NCI-H69 (cell line): ENCODE results near the gene IFT122.
A peak's percentile ranks its signal among the peaks of the same experiment; 100 is the strongest.

Source experiments
- DNase-seq: peaks from one replicate; lab custom pipeline; 2025; lab: John Stamatoyannopoulos, UW

The IFT122 gene

DNA sequence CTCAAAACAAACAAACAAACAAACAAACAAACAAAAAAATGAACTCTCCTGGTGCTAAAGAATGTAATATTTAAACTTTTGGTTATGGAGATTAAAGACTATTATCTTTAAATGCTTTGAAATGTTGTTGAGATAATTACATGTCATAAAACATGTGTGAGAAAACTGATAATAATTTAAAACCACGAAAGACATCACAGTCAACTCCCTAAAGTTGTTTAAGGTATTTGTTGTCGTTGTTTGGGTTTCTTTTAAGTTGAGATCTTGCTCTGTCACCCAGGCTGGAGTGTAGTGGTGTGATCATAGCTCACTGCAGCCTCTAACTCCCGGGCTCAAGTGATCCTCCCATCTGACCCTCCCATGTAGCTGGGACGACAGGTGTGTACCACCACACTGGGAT lies 23.6 kb upstream of the IFT122 start:
- DNase-seq = no peak

DNA sequence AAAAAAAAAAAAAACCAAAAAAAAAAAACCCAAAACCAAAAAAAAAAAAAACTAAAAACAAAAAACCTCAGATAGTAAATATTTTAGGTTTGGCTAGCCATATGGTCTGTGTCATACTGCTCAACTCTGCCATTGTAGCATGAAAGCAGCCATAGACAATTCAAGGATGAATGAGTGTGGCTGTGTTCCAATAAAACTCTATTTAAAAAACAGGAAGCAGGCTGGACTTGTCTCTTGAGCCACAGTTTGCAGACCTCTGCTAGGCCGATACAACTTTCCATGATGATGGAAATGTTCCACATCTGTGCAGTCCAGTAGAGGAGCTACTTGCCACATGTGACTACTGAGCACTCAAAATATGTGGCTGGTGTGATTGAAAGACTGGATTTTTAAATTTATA lies 22.7 kb upstream of the IFT122 start:
- peak; percentile 3 for DNase-seq

DNA sequence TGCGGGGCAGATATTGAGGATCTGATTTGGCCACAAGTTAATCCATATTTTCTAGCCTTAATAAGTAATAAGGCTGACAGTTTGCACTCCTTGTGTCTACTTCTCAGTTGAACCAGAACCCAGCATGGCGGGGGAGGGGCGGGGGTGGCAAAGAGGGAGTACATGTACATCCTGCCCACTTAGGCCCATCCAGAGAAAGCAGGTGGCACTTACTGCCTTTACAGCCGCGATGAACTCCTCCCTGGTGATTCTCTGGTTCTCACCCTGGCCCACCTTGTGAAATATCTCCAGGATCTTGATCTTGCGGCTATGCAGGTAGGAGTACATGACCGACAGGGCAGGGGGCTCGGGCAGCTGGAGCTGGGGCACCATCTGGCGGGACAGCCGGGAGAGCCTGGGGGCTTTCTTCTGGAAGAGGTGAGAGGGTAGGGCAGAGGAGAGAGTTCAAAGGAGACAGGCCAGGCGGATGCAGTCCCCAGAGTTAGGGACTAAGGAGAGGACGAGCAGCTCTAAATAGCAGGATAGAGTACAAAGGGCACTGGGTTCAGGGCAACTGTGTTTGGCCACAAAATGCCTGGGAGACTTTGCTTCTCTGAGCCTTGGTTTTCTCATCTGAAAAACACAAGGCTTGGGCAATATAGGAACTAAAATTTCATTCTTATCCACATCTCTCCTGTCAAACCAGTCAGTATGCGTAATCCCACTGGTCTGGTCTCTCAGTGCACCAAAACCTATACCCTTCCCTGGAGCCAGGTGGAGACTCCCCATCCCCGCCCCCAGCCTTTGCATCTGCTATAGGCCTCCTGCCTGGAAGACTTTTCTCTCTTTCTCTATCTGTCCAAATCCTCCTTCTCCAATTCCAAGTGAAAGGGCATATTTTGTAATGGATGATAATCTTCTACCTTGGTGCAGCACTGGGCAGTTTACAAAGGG lies 21.7 kb upstream of the IFT122 start:
- peak; percentile 1 for DNase-seq

DNA sequence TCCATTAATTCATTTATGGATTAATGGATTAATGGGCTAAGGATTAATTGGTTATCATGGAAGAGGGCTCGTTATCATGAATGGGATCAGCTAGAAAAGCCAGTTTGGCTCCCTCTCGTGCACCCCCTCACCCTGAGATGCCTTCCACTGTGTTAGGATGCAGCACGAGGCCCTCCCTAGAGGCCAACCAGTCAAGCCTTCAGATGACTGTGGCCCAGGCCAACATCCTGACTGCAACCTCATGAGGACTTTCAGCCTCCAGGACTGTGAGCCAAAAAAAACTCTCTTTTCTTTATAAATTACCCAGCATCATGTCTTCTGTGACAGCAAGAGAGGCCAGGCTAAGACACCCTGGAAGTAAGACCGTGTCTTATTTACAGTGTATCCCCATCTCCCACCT lies 20.5 kb upstream of the IFT122 start:
- no peak for DNase-seq

DNA sequence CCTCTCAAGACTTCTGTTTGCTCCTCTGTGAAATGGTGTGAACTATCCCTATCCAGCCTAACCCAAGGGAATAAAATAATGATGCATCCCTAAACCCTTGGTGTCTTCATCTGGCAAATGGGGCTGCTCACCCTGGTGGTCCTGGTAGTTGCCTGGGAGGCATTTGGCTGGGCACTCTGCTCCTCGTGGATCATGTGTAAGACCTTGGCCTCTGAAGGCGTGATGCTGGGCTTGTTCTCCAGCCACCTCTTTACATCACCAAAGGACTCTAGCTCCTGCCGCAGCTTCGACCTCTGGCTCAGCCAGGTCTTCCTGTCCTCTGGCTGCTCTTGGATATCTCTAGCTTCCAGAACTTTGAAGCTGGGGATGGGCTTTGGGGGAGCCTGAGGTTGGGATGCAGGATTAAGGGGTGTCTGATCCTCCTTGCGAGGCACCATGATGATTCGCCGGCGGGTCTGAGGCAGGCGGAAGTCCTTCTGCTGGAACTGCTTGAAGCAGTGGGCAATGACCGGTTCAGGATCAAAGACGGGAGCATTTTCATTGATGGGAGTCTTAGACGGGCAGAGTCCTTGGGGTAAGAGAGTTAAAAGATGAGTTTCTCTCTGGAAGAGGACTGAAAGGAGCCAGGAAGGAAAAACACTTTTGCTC lies 18.7 kb upstream of the IFT122 start:
- no peak for DNase-seq

DNA sequence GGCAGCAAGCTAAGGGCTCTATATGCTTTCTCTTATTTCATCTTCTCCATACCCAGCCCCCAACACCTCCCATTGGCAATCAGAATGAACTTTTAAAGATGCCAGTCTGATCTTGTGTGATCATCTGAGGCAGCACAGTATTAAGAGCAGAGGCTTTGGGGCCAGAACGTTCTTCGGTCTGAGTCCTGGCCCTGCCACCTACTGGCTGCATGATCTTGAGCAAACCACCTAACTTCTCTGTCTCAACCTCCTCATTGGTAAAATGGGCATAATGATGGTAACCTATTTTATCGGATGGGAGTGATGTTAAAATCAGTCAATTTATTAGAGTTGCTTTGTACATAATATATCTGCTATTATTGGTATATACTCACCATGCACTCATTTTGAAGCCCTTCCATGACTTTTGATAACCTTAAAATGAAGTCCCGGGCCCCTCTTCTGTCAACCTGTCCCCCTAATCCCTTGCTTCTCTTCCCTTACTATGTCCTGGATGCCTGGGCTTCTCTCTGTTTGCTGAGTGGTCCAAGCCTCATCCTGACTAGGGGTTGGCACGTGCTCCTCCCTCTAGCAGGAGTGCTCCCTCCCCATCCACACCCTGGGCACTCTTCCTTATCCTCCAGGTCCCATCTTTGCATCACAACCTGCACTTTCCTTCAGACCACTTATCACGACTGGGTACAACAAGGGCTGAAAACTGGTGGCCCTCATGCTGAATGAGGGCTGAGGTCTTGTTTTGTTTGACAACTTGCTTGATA lies 17.9 kb upstream of the IFT122 start:
- no peak for DNase-seq

DNA sequence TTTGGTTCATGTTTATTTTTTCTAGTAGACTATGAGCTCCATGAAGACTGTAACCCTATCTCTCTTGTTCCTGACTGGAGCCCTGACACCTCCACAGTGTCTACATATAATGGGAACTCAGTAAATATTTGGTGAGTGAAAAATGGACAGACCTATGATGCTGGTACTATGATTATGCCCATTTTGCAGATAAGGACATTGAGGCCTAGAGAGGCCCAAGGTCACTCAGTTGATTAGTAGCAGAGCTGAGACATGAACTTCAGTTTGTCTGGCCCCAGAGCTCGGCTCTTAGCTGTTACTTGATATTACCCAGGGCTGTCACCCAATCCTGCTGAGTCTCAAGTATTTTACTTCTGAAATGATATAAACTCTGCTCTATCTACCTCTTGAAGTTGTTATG lies 17.1 kb upstream of the IFT122 start:
- DNase-seq = no peak

DNA sequence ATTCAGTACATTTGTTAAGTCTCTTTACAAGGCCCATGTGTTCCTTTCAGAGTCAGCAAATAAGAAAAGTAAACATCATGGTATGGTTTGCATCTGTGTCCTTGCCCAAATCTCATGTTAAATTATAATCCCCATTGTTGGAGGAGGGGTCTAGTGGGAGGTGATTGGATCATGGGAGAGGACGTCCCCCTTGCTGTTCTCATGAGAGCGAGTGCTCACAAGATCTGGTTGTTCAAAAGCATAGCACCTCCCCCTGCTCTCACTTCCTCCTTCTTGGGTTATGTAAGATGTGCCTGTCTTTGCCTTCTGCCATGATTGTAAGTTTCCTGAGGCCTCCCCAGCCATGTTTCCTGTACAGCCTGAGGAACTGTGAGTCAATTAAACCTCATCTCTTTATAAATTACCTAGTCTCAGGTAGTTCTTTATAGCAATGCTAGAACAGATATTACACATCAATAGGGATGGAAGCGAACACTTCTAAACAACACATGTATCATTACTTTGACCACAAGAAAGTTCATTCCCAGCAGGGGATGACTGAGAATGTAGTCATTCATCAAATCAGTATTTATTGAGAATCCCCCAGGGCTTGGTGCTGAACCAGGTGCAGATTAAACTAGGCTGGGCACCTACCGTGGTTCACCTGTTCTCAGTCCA lies 15.7 kb upstream of the IFT122 start:
- DNase-seq = peak; percentile 36

DNA sequence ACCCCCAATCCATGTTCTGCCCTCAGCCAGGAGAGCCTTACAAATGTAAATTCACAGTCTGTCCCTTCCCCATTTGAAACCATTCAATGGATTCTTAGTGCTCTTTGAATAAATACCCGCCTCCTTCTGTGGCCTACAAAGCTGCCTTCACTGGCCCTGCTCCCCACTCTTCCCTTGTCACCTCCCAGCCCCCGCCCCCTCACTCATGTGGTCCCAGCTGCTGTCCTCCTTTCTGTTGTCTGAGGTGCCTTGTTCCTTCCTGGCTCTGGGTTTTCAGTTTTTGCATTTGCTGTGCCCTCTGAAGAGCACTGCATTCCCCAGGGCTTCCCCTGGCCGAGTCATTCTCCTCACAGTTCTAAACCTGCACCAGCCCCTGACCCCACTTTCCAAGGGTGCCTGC lies 14.8 kb upstream of the IFT122 start:
- no peak for DNase-seq

DNA sequence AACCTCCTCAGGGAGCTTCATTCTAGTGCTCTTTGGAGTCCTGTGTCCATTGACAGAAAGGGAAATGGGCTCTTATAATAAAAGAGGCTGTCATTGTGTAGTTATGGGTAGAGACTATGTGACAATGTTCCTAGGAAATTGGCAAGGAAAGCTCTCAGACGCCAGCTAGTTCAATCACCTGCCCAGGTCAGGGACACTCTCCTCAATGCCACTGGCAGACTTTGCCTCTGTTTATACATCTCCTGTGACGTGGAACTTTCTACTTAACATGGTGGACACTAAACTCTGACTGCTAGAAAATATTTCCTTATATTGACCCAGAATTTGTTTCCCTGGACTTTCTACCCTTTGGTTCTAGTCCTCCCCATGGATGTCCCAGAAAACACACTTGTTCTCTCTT lies 14.4 kb upstream of the IFT122 start:
- DNase-seq = no peak

DNA sequence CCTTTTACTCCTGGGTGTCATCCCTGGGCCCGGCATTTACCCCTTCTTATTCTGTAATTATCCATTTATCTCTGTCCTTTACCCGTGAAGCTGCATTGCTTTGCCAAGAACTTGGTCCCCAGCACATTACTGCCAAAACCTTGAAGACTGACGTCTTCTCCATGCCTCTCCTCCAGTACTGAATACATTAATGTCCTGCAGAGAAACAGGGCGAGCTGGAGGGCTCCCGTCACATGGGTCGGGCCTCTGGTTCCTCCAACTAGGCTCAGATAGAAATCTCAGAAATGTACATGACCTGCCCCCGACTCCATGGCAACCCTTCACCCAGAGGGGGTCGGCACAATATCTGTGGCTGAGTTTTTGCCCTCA lies 12.0 kb upstream of the IFT122 start:
- DNase-seq = peak; percentile 18

DNA sequence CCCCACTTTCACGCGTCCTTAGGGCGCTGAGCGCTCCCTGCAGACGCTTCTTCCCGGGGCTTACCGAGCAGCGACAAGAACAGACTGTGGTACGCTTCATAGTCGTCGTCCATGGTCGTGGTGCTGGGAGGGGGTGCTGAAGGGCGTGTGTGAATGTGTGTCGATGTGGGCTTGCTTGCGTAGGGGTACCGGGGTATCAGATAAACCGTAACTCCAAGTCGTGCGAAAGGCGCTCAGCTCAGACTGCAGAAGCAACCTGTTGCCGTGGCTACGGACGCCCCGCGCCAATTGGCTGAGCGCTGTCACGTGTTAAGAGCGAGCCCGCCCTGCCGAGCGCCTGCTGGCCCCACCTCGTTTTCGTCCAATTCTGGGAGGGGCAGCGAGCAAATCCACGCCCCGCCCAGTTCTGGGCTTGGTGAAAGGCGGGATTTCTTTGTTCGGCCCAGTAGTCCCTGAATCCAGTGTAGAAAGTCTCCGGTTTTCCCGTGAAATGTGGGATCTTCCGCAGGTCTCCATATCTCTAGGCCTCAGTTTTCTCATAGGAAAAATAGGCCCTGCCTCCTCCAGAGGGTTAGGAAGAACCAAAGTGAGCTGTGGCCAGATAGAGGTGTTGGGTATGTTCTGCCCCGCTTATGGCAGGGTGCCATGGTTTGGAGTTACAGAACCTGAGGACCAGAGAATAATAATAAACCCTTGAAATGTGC lies 11.5 kb upstream of the IFT122 start, which contains the start of gene EFCAB12:
Gene EFCAB12 (minus strand): TSS at position 261 of the 704 bp plus-strand sequence. CDS start 148 bp downstream, at position 113.
- DNase-seq = peak; percentile 93

DNA sequence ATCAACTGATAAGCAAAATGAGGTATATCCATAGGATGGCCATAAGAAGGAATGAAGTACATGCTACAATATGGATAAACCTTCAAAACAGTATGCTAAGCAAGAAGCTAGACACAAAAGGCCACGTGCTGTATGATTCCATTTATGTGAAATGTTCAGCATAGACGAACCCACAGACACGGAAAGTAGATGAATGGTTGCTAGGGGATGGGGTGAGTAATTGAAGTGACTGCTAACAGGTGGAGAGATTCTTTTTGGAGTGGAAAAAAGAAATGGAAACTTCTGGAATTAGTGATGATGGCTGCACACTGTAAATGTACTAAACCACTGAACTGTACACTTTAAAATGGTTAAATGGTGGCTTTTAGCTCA lies 11.0 kb upstream of the IFT122 start:
- peak; percentile 32 for DNase-seq

DNA sequence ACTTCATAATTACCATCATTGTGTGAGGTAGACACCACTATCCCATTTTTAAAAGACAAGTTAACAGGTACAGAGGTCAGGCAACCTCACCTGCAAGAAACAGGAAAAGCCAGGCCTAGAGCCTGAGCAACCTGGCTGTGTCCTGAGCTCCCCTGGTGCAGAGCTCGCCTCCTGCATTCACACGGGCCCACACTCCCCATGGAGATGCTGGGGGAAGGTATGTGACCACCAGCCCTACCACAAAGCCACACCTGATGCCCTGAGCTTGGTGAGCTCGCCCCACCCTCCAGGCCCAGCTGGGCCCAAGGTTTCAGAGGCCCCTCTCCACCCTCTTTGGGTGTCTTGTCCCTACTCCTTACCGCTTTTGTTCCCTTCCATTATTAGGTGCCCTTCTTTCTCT lies 10.4 kb upstream of the IFT122 start:
- peak; percentile 7 for DNase-seq

DNA sequence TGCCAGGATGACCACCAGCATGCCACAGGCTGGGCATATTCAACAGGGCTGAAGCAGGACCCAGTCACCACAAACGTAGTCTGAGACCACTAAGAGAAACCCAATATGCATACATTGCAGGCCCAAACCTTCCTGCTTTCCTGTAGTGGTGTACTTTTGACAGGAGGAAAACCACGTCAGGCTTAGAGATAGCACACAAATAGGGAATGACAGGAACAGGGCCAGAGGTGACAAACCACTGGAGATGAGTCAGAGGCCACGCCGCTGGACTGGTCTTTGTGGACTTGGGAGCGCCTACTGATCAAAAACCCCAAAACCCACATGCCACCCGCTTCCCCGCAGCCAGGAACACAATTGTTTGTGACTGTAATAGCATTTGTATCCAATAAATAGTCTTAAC lies 8.0 kb upstream of the IFT122 start:
- no peak for DNase-seq

DNA sequence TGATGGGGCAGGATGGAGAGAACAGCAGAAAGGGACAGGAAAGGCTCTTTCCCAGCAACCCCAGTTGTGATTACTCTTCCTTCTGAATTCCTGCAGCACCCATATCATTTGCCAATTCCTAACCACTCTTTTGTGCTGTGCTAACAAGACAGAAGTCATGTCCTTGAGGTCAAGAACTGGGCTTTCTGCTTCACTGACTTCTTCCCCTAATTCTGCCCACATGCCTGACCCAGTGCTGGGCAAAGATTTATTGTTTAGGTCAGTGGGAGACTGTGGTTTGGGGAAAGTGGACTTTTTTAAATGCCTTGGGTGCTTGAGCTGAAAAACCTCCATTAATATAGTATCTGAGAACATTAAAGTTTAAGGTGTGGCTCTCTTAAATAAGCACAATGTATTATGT lies 7.4 kb upstream of the IFT122 start:
- DNase-seq = no peak

DNA sequence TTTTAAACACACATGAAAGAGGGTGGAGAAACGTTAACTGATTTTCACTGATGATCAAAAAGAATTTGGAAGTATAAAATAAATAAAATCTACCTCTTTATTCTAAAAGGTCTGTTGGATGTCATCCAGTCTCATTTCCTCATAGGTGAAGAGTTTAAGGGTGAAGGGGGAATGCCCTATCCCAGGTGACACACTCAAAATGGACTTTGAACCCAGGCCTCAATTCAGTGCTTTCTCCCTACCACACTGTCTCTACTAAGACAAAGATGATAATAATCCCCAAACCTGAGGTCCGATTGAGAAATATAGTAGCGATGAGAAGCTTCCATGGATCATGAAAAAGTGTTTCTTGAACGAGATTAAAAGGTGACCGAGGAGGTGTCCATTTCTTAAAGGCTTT lies 6.5 kb upstream of the IFT122 start:
- no peak for DNase-seq

DNA sequence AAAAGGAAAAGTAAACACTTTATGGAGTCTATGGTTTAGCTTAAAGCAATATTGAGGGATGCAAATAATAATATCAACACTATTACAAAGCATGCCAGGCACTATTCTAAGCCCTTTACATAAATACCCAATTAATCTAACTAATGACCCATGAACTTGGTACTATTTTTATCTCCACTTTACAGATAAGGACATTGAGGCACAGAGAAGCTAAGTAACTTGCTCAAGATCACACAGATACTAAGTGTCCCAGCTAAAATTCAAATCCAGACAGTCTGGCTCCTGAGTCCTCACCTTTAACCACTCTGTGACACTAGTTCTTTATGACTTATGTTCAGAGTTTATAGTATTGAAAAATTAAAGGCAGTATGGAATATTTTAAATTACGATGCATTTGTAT lies 5.9 kb upstream of the IFT122 start:
- no peak for DNase-seq

DNA sequence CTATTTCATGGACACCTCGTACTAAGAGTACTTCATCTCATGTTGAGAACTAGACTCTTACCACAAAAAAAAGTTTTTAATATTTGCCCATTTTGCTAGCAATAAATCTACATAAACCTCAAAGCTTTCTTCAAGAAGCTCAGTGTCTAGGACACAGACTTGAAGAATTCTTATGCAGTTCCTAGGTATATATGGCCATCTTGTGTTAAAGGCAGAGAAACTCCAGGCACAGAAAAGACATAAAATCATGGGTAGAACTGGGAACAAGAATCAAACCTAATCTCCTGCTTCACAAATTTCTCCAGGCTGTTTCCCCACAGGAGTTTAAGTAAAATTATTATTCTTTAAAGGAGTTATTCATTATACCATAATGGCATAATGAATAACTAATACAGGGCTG lies 4.7 kb upstream of the IFT122 start:
- DNase-seq = no peak

DNA sequence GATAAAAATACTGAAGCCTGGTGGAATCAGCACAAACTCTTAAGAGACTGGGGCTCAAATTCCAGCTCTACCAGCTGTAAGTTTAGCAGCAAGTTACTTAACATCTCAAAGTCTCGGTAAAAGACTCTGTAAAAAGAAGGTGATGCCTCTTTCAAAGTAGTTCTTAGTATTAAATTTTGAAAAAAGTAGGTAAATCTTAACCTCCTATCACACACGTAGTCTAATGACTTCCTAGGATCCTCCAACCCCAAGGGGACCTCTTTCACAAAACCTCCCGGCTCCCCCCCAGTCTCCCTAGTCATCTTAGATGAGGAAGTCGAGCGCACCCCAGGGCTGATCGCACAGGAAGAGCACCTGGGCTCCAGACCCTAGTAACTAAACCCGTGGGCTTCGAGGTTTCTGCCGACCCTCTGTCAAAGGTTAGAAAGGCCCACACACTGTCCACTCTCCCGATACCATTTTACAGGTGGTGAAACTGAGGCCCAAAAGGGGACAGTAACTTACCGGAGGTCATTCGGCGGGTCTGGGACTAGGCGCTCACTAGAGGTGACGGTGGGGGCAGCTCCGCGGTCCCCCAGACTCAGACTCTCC lies 703 bp upstream of the IFT122 start:
- DNase-seq = peak; percentile 58

DNA sequence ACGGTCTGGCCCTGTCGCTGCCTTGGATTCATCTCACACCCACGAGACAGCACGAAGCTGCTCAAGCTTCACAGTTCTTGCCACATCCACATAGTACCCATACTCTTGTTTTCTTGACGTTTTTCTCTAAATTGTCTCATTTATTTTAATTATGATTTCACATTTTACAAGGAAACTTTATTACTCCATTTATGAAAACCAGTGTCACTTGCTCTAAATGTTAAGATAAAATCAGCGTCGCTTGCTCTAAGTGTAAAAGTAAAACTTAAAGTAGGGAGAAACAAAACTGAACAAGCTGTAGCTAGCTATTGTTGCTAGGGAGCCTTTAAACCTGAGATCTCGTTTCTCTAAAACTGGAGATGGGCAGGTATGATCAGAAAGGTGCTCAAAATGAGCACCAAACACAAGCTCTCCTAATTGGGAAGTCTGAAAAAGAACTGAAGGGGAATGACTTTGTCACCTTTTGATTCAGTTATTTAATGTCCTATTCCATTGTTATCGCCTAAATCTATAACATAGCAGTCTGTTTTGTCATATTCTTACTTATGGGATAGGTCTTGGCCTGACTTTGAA lies 680 bp downstream of the IFT122 start:
- peak; percentile 18 for DNase-seq
